Ishikawa (cell line): ENCODE results near the gene SELENOH.

Experiments
- CEBPB ChIP-seq: IDR thresholded peaks from 2 replicates; pipeline ENCODE4 v1.6.1; 2012
- CREB1 ChIP-seq: IDR thresholded peaks from 2 replicates; pipeline ENCODE4 v1.6.1; 2012; ENCODE audit warnings: low read depth
- EGR1 ChIP-seq: IDR thresholded peaks from 2 replicates; pipeline ENCODE4 v1.6.1; 2012
- EP300 ChIP-seq: IDR thresholded peaks from 2 replicates; pipeline ENCODE4 v1.6.1; 2012; ENCODE audit warnings: borderline replicate concordance
- FOXM1 ChIP-seq: IDR thresholded peaks from 2 replicates; pipeline ENCODE4 v1.6.1; 2012; ENCODE audit warnings: low read depth, borderline replicate concordance
- MAX ChIP-seq: IDR thresholded peaks from 2 replicates; pipeline ENCODE4 v1.6.1; 2012
- NFIC ChIP-seq: IDR thresholded peaks from 2 replicates; pipeline ENCODE4 v1.6.1; 2012
- RAD21 ChIP-seq: IDR thresholded peaks from 2 replicates; pipeline ENCODE4 v1.6.1; 2012; ENCODE audit warnings: low read depth
- REST ChIP-seq: IDR thresholded peaks from 2 replicates; pipeline ENCODE4 v1.6.1; 2012; ENCODE audit warnings: low read depth, mild to moderate bottlenecking
- TAF1 ChIP-seq: IDR thresholded peaks from 2 replicates; pipeline ENCODE4 v1.6.1; 2012; ENCODE audit warnings: low read depth, mild to moderate bottlenecking
- TCF12 ChIP-seq: IDR thresholded peaks from 2 replicates; pipeline ENCODE4 v1.6.1; 2012; ENCODE audit warnings: low read depth
- TEAD4 ChIP-seq: IDR thresholded peaks from 2 replicates; pipeline ENCODE4 v1.6.1; 2012
- USF1 ChIP-seq: IDR thresholded peaks from 2 replicates; pipeline ENCODE4 v1.6.1; 2012
- YY1 ChIP-seq: IDR thresholded peaks from 2 replicates; pipeline ENCODE4 v1.6.1; 2012; ENCODE audit warnings: low read depth
- ZBTB7A ChIP-seq: IDR thresholded peaks from 2 replicates; pipeline ENCODE4 v1.6.1; 2012; ENCODE audit warnings: low read depth

SELENOH gene

GRCh38 chr11:57762235-57762861 lies 21.1 kb downstream of the SELENOH start:
- TF ChIP-seq EGR1 (no peak), MAX (no peak), CEBPB (no peak), TAF1 (no peak), NFIC (no peak), ZBTB7A (no peak), TCF12 (no peak), RAD21 (no peak), EP300 (no peak), YY1 (no peak), FOXM1 (no peak), USF1 (no peak), CREB1 (no peak), REST (no peak), TEAD4 (no peak)

GRCh38 chr11:57763568-57763967 lies 22.3 kb downstream of the SELENOH start:
- no peak for TF ChIP-seq FOXM1
- no peak for TF ChIP-seq EGR1
- no peak for TF ChIP-seq MAX
- no peak for TF ChIP-seq ZBTB7A
- TF ChIP-seq REST, result no peak
- TF ChIP-seq RAD21, result no peak
- TF ChIP-seq CEBPB, result no peak
- TF ChIP-seq TEAD4, result no peak

- no peak for TF ChIP-seq REST
- TF ChIP-seq NFIC, result no peak
- TF ChIP-seq MAX, result no peak
- no peak for TF ChIP-seq TAF1
- TF ChIP-seq TCF12, result no peak
- TF ChIP-seq FOXM1, result no peak
- TF ChIP-seq EP300, result no peak
- TF ChIP-seq RAD21, result no peak
- no peak for TF ChIP-seq USF1
- no peak for TF ChIP-seq CREB1
- TF ChIP-seq CEBPB, result no peak
- TF ChIP-seq TEAD4, result no peak
- no peak for TF ChIP-seq ZBTB7A
- no peak for TF ChIP-seq YY1
- TF ChIP-seq EGR1, result no peak
Observed at GRCh38 chr11:57764021-57764420, 22.7 kb downstream of the SELENOH start.

- TF ChIP-seq MAX (no peak), RAD21 (no peak), TCF12 (no peak), NFIC (no peak), USF1 (no peak), CREB1 (no peak)
Observed at GRCh38 chr11:57764566-57764965, 23.3 kb downstream of the SELENOH start.
